ENCODE data around the gene ZNF324.
"Not testable (repeated sequence)": the region's sequence is repeated elsewhere in the genome, so short reads cannot be mapped to it uniquely, and the experiment has no call there.

Gene ZNF324

DNA sequence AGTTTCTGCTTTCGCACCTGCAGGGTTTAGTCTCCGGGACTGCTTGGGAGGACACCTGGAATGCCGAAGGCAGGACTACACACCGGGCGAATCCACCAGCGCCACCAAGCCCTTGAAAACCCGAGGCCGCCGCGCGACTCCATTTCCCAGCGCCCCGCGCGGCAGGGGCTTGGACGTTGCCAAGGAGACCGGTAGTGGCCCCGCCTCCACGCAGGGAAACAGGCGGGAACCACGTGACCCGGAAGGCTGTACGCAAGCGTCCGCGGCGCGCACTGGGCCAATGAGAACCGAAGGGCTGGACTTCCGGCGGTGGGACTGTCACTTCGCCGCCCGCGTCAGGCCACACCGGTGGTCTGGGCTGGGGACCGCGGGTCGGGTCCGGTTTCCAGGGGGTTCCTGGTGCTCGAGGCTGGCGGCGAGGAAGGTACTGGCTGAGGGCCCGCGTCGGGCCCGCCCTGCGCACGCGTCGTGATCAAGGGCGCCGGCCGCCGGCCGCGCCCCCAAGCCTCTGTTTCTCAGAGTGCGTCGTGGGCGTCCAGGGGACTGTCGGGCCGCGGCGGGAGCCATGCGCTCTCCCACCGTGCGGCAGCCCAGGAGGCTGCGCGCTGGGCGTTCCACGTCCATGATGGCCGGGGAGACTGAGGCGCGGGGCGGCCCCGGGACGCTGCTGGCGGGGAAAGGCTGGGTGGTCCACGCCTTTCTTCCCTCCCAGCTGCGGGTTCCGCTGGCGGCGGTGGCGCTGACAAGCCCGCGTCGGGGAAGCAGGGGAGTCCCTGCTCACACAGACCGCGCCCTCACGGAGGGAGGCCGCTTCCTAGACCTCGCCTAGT, at the start of gene ZNF324:
TSS of gene ZNF324 (plus strand) at position 321 of the 830 bp plus-strand sequence. CDS start 2,106 bp downstream, outside the sequence.
- peak; percentile 95 for DNase-seq

DNA sequence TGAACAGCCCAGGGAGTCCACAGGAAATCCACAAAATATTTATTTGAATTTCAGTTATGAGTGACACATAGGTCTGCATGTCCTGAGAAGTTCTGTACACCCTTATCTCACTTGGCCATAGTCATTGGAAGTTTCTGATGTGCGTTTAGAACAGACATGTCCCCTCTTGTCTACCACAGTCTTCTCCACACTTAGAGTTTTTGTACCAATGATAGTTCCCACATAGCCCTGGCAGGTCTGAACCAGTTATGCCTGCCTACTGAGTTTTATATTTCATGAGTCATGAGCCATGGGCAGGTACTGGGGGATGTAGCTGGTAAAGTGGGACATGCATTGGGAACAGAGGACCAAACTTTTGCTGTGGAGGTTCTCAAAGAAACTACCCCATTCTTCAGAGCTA, 38.3 kb upstream of the ZNF324 start:
- no peak for DNase-seq

DNA sequence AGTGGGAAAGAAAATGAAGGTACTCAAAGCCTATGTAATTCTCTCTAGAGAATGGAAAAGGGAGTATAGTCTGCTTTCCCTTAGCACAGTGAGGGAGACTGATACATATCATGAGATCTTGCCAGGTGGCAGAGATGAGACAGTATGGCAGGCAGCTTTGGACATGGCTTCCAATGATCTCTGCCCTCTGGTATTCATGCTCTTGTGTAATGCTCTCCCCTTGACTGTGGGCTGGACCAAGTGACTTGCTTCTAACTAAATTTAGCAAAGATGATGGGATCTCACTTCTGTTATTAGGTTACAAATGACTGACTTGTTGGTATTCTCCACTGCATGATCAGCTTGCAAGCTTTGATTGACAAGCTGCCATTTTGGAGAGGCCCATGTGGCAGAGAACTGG, 37.1 kb upstream of the ZNF324 start:
- no peak for DNase-seq

DNA sequence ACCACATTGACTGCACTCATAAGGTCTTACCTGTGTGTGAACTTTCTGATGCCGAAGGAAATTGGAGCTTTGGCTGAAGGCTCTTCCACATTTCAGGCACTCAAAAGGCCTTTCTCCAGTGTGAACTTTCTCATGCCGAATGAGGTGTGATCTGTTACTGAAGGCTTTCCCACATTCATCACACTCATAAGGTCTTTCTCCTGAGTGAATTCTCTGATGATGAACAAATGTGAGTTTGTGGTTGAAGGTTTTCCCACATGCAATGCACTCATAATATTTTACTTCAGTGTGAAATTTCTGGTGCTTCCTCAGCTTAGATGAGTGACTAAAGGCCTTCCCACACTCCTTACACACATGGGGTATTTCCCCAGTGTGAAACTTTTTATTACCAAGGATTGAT, 32.7 kb upstream of the ZNF324 start:
- DNase-seq = no peak

GRCh38 chr19:58439576-58440554, 27.0 kb upstream of the ZNF324 start, which contains the start of gene ZNF132:
Gene ZNF132 (minus strand): TSS chr19:58440153. CDS start chr19:58439821, 332 bp downstream.
- DNase-seq = peak; percentile 90

DNA sequence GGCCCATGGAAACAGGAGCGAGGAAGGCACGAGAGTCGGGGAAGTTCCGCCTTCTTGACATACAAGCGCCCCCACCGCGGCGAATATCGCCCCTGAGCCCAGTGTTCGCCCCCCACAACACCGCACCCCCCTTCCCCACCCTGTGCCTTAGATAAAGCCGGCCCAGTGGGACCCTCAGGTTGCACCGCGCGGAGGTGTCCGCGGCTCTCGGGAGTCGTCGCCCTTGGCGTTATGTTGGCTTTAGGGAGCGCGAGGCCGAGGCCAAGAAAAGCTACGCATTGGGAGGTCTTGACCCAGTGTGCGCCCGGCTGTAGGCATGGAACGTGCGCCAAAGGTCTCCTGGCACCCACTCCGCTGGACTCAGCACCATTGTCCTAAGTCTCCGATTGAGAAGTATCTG, 26.3 kb upstream of the ZNF324 start:
- DNase-seq = no peak

- not testable (repeated sequence) for DNase-seq
Measured at GRCh38 chr19:58442986-58443385, 23.9 kb upstream of the ZNF324 start.

- DNase-seq = not testable (repeated sequence)
Measured at GRCh38 chr19:58448860-58449259, 18.0 kb upstream of the ZNF324 start.

DNA sequence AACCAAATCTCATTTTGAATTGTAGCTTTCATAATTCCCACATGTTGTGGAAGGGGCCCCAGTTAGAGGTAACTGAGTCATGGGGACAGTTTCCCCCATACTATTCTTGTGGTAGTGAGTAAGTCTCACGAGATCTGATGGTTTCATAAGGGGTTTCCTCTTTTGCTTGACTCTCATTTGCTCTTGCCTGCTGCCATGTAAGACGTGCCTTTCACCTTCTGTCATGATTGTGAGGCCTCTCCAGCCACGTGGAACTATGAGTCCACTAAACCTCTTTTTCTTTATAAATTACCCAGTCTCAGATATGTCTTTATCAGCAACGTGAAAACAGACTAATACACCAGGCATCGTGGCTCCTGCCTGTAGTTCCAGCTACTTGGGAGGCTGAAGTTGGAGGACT, 16.9 kb upstream of the ZNF324 start:
- not testable (repeated sequence) for DNase-seq

DNA sequence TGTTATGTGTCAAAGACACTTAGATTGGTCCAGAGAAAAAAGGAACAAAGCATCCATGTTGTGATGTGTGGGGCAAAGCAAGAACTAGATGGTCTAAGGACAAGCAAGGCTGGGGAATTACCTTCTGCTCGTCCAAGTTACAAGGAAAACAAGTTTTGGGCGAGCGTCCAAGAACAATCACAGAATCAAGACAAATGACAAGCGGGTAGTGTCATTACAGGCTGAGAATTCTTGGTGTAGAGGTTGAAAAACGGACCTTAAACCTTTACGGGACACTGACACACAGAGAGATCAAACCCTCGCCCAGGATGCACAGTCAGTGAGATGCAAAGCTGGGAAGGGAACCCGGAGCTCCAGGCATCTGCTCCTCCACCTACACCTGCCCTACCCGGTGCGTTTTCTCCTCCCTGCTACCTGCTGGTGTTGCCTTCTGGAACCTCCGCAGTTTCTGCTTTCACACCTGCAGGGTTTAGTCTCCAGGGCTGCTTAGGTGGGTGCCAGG, 16.0 kb upstream of the ZNF324 start:
- DNase-seq = no peak

DNA sequence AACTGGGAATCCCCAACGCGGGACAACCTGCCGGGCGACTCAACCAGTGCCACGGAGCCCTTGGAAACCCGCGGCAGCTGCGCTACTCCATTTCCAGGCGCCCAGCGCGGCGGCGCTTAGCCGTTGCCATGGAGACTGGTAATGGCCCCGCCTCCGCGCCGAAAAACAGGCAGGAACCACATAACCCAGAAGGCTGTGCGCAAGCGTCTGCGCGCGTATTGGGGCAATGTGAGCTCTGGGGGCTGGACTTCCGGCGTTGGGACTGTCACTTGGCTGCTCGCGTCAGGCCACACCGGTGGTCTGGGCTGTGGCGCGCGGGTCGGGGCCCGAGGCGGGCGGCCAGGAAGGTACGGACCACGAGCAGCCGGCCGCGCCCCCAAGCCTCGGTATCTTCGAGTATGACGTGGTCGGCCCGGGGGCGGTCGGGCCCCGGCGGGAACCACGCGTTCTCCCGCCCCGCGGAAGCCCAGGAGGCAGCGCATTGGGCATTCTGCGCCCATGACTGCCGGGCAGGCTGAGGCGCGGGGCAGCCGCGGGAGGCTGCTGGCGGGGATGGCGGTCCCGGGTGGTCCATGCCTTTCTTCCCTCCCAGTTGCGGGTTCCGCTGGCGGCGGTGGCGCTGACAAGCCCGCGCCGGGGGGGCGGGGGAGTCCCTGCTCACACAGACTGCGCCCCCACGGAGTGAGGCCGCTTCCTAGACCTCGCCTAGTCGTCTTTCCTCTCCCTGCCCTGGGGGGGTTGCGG, 15.3 kb upstream of the ZNF324 start, which contains the start of gene ZNF324B:
TSS of gene ZNF324B (plus strand) at position 265 of the 744 bp plus-strand sequence. CDS start 2,080 bp downstream, outside the sequence.
- DNase-seq = peak; percentile 93

- no peak for DNase-seq
Measured at GRCh38 chr19:58453743-58454142, 13.1 kb upstream of the ZNF324 start.

DNA sequence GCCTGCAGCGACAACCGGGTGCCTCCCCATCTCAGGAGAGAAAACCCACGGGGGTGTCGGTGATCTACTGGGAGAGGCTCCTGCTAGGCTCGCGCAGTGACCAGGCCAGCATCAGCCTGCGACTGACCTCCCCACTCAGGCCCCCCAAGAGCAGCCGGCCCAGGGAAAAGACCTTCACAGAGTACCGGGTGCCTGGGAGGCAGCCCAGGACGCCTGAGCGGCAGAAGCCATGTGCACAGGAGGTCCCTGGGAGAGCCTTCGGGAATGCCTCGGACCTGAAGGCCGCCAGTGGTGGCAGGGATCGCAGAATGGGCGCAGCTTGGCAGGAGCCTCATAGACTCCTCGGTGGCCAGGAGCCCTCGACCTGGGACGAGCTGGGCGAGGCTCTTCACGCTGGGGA, 11.6 kb upstream of the ZNF324 start:
- no peak for DNase-seq

DNA sequence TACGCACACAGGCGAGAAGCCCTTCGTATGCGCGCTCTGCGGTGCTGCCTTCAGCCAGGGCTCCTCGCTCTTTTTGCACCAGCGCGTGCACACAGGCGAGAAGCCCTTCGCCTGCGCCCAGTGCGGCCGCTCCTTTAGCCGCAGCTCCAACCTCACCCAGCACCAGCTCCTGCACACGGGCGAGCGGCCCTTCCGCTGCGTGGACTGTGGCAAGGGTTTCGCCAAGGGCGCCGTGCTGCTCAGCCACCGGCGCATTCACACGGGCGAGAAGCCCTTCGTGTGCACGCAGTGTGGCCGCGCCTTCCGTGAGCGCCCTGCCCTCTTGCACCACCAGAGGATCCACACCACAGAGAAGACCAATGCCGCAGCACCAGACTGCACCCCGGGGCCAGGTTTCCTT, 10.8 kb upstream of the ZNF324 start:
- no peak for DNase-seq

- no peak for DNase-seq
Measured at GRCh38 chr19:58460039-58460438, 6.8 kb upstream of the ZNF324 start.

- no peak for DNase-seq
Measured at GRCh38 chr19:58466089-58466759, 656 bp upstream of the ZNF324 start.

DNA sequence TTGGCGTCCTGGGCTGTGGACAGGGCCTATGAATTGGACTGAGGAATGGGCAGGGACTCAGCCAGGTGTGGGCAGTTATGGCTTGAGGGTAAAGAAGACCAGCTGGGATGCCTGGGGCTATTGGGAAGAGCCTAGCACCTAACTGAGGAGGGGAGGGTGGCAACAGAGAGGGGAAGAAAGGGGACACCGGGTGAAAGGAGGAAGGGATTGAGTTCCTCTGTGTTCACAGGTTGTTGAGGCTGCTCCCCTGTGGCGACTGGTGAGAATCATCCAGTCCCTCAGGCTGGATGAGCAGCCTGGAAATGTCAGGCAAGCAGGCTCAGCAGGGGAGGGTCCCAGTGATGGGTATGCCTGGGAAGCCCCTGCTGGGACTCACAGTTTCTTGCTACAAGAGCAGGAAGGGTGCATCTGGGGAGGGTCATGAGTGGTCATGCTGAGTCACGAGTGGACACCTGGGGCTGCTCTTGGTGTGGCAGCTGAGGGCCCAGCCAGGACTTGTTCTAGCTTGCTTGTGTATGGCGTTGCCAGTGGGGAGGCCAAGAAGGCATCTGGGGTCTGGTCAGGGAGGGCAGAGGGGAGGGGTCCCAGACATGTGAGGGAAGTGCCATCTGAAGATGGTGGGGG, 1.4 kb downstream of the ZNF324 start:
- no peak for DNase-seq

DNA sequence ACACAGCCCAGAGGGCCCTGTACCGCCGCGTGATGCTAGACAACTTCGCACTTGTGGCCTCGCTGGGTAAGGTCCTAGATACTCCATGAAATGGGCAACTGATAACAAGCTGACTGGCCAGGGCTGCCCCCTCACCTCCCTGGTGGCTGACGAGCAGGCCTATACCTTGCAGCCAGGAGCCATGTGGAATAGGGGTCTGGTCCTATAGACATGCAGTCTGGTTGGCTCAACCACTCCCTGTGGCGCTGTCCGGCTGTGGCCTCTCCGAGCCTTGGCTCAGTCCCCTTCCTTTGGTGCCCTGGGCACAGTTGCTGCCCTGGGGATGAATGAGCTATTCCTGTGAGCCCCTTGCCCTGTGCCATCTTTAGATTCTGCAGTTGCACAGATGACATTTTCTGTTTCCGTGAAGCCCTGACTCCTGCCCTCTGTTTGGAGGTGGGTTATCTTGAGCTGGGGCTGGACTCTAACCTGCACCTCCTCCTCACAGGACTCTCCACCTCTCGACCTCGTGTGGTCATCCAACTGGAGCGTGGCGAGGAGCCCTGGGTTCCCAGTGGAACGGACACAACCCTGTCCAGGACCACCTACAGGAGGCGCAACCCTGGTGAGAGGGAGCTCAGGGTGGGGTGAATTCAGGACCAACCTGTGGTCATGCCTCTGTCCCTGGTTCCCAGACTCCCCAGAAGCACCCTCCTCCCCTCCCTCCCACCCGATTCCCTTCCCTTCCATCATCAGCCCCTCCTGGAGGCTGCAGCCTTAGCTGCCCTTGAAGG, 2.5 kb downstream of the ZNF324 start:
- no peak for DNase-seq

DNA sequence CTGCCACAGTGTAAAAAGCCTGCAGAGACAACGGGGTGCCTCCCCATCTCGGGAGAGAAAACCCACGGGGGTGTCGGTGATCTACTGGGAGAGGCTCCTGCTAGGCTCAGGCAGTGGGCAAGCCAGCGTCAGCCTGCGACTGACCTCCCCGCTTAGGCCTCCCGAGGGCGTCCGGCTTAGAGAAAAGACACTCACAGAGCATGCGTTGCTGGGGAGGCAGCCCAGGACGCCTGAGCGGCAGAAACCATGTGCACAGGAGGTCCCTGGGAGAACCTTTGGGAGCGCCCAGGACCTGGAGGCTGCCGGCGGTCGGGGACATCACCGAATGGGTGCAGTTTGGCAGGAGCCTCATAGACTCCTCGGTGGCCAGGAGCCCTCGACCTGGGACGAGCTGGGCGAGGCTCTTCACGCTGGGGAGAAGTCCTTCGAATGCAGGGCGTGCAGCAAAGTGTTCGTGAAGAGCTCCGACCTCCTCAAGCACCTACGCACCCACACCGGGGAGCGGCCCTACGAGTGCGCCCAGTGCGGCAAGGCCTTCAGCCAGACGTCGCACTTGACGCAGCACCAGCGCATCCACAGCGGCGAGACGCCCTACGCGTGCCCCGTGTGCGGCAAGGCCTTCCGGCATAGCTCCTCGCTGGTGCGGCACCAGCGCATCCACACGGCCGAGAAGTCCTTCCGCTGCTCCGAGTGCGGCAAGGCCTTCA, 4.1 kb downstream of the ZNF324 start:
- DNase-seq = not testable (repeated sequence)

DNA sequence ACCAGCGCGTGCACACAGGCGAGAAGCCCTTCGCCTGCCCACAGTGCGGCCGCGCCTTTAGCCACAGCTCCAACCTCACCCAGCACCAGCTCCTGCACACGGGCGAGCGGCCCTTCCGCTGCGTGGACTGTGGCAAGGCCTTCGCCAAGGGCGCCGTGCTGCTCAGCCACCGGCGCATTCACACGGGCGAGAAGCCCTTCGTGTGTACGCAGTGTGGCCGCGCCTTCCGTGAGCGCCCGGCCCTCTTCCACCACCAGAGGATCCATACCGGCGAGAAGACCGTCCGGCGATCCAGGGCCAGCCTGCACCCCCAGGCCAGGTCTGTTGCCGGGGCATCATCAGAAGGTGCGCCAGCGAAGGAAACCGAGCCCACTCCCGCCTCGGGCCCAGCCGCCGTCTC, 4.9 kb downstream of the ZNF324 start:
- DNase-seq = no peak

Measured in activated CD4-positive, alpha-beta T cell treated with anti-CD3 and anti-CD28 coated beads for 1 hour (primary cell).